Neural progenitor cell (in vitro differentiated cells): Measurements from ENCODE around the gene HSPA12A. TPM values are rescaled to one million over a fixed set of nuclear protein-coding genes. Genes with fewer than 3 reads are reported as not detected.

Experiments
- DNase-seq: peaks from one replicate; pipeline ENCODE4 v3.0.0-alpha.2; 2016; ENCODE audit warnings: low spot score
- H2AFZ ChIP-seq: fragments of 200-600 bp; sonication (generic); replicated peaks from 2 replicates; pipeline ENCODE4 v1.6.1; 2016; ENCODE audit warnings: antibody characterized with exemption
- H3F3A ChIP-seq: fragments of 200-600 bp; sonication (generic); 2 replicates; pipeline ENCODE4 v1.6.1; 2016; ENCODE audit warnings: antibody characterized with exemption, low read depth
- H3K27ac ChIP-seq: fragments of 200-600 bp; sonication (generic); 2 replicates; pipeline ENCODE4 v1.5.1; 2016; ENCODE audit warnings: mild to moderate bottlenecking
- H3K27me3 ChIP-seq: fragments of 200-600 bp; sonication (generic); 2 replicates; pipeline ENCODE4 v1.6.1; 2016; ENCODE audit warnings: mild to moderate bottlenecking, moderate library complexity
- H3K36me3 ChIP-seq: fragments of 200-600 bp; sonication (generic); 2 replicates; pipeline ENCODE4 v1.5.1; 2016
- H3K4me1 ChIP-seq: fragments of 200-600 bp; sonication (generic); 2 replicates; pipeline ENCODE4 v1.6.1; 2016; ENCODE audit warnings: mixed run types
- H3K4me2 ChIP-seq: fragments of 200-600 bp; sonication (generic); 2 replicates; pipeline ENCODE4 v1.6.1; 2016
- H3K4me3 ChIP-seq: fragments of 200-600 bp; sonication (generic); 2 replicates; pipeline ENCODE4 v1.5.1; 2016
- H3K79me2 ChIP-seq: fragments of 200-600 bp; sonication (generic); 2 replicates; pipeline ENCODE4 v1.6.1; 2016; ENCODE audit warnings: low read depth
- H3K9ac ChIP-seq: fragments of 200-600 bp; sonication (generic); 2 replicates; pipeline ENCODE4 v1.6.1; 2016
- H3K9me3 ChIP-seq: fragments of 200-600 bp; sonication (generic); 2 replicates; pipeline ENCODE4 v1.5.1; 2016; ENCODE audit warnings: low read depth
- H4K20me1 ChIP-seq: fragments of 200-600 bp; sonication (generic); 2 replicates; pipeline ENCODE4 v1.6.1; 2016; ENCODE audit warnings: low read depth
- H3K27ac Mint-ChIP-seq: 3 replicates; pipeline ENCODE4 v1.8.0; 2021; ENCODE audit warnings: mixed read lengths
- H3K27me3 Mint-ChIP-seq: 2 replicates; pipeline ENCODE4 v1.8.0; 2022; ENCODE audit warnings: low read depth, mild to moderate bottlenecking, inconsistent platforms, moderate library complexity, mixed read lengths; ENCODE audit not compliant: insufficient read depth
- H3K36me3 Mint-ChIP-seq: 3 replicates; pipeline ENCODE4 v1.8.0; 2021; ENCODE audit warnings: mixed read lengths
- H3K4me1 Mint-ChIP-seq: 3 replicates; pipeline ENCODE4 v1.8.0; 2021; ENCODE audit warnings: mixed read lengths
- H3K4me3 Mint-ChIP-seq: 3 replicates; pipeline ENCODE4 v1.8.0; 2021; ENCODE audit warnings: mild to moderate bottlenecking, moderate library complexity, mixed read lengths
- H3K9me3 Mint-ChIP-seq: 3 replicates; pipeline ENCODE4 v1.8.0; 2020; ENCODE audit warnings: mixed read lengths
- CTCF ChIP-seq: fragments of 200-600 bp; sonication (generic); IDR thresholded peaks from 2 replicates; pipeline ENCODE4 v1.5.1; 2017; ENCODE audit warnings: antibody characterized with exemption, mild to moderate bottlenecking
- EZH2 ChIP-seq: fragments of 200-600 bp; sonication (generic); IDR thresholded peaks from 2 replicates; pipeline ENCODE4 v1.6.1; 2017; ENCODE audit warnings: antibody characterized with exemption, mild to moderate bottlenecking, moderate library complexity
- EZH2phosphoT487 ChIP-seq: fragments of 200-600 bp; sonication (generic); IDR thresholded peaks from 2 replicates; pipeline ENCODE4 v1.6.1; 2017; ENCODE audit warnings: antibody characterized with exemption
- total RNA-seq: library from RNA; depleted of rRNA; stranded (reverse); fragments of >200 nt; gene quantifications from 2 replicates; pipeline ENCODE4 v1.2.3, GENCODE V29; 2015; ENCODE audit warnings: low replicate concordance

The HSPA12A gene
- total RNA-seq, 1 donor from 2014 or later, result 5.6 TPM

GRCh38 chr10:116667484-116667883 lies 74.9 kb downstream of the HSPA12A start:
- Histone ChIP-seq H3K9me3 (no peaks in the 10 kb centered on the region), H3K27me3 (no peaks in the 10 kb centered on the region), H3K79me2 (no peaks in the 10 kb centered on the region), H3K36me3 (no peaks in the 10 kb centered on the region), H3K27ac (no peak overlapping the region), H3K9ac (no peak overlapping the region), H2AFZ (no peak overlapping the region), H3K4me1 (peaks cover 10% of the 10 kb centered on the region), H3K4me3 (no peak overlapping the region), H3F3A (no peaks in the 10 kb centered on the region), H3K4me2 (no peak overlapping the region), H4K20me1 (no peaks in the 10 kb centered on the region)
- no peak overlapping the region for H3K27ac Mint-ChIP-seq
- peaks cover 19% of the 10 kb centered on the region for H3K4me1 Mint-ChIP-seq
- DNase-seq, result no peak
- no peak overlapping the region for H3K4me3 Mint-ChIP-seq
- peaks cover 9% of the 10 kb centered on the region for H3K27me3 Mint-ChIP-seq
- no peaks in the 10 kb centered on the region for H3K36me3 Mint-ChIP-seq
- TF ChIP-seq CTCF (no peak), EZH2phosphoT487 (no peak), EZH2 (no peak)
- H3K9me3 Mint-ChIP-seq, result peaks cover 4% of the 10 kb centered on the region

- no peaks in the 10 kb centered on the region for H3K79me2 ChIP-seq
- no peaks in the 10 kb centered on the region for H3K27me3 ChIP-seq
- TF ChIP-seq CTCF (no peak), EZH2phosphoT487 (no peak), EZH2 (no peak)
- H3K4me1 ChIP-seq, result peaks cover 10% of the 10 kb centered on the region
- no peak overlapping the region for H3K4me3 Mint-ChIP-seq
- no peaks in the 10 kb centered on the region for H3F3A ChIP-seq
- no peak overlapping the region for H3K9ac ChIP-seq
- no peak for DNase-seq
- no peaks in the 10 kb centered on the region for H3K36me3 ChIP-seq
- no peaks in the 10 kb centered on the region for H3K9me3 ChIP-seq
- no peak overlapping the region for H3K4me2 ChIP-seq
- no peak overlapping the region for H3K4me3 ChIP-seq
- H4K20me1 ChIP-seq, result no peaks in the 10 kb centered on the region
- H2AFZ ChIP-seq, result no peak overlapping the region
- no peak overlapping the region for H3K27ac Mint-ChIP-seq
- peaks cover 9% of the 10 kb centered on the region for H3K27me3 Mint-ChIP-seq
- H3K4me1 Mint-ChIP-seq, result peaks cover 14% of the 10 kb centered on the region
- peaks cover 4% of the 10 kb centered on the region for H3K9me3 Mint-ChIP-seq
- H3K36me3 Mint-ChIP-seq, result no peaks in the 10 kb centered on the region
- no peak overlapping the region for H3K27ac ChIP-seq
Observed at GRCh38 chr10:116665541-116666125, 76.7 kb downstream of the HSPA12A start.

DNA sequence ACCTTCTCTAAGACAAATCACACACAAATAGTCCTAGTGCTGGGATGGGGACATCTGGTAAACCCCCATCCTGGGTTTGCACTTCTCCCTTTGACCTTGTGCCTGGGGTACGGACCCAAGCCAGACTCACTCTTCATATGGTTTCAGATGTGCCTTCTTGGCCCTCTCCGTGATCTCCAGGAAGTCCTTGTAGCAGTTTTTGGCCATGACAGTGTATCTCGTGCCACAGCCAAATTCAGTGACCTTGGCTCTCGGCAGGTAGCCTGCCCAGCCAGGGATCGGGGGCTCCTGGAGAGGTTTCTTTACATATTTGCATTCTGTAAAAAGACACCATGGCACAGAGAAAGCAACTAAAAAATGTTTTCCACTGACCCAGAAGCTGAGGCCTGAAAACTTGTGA lies 77.7 kb downstream of the HSPA12A start:
- Histone ChIP-seq H4K20me1 (no peaks in the 10 kb centered on the region), H3K79me2 (no peaks in the 10 kb centered on the region), H3K4me1 (peaks cover 7% of the 10 kb centered on the region), H2AFZ (no peak overlapping the region), H3K4me3 (no peak overlapping the region), H3K27ac (no peak overlapping the region), H3K4me2 (no peak overlapping the region), H3K36me3 (no peaks in the 10 kb centered on the region), H3K9ac (no peak overlapping the region), H3K27me3 (no peaks in the 10 kb centered on the region), H3K9me3 (no peaks in the 10 kb centered on the region), H3F3A (no peaks in the 10 kb centered on the region)
- H3K4me3 Mint-ChIP-seq, result no peak overlapping the region
- H3K4me1 Mint-ChIP-seq, result peaks cover 12% of the 10 kb centered on the region
- no peaks in the 10 kb centered on the region for H3K36me3 Mint-ChIP-seq
- no peak for DNase-seq
- peaks cover 7% of the 10 kb centered on the region for H3K27me3 Mint-ChIP-seq
- H3K9me3 Mint-ChIP-seq, result peaks cover 4% of the 10 kb centered on the region
- TF ChIP-seq CTCF (no peak), EZH2 (no peak), EZH2phosphoT487 (no peak)
- no peak overlapping the region for H3K27ac Mint-ChIP-seq
